ENCODE measurements around the gene PREX1. TPM values are rescaled to one million over a fixed set of nuclear protein-coding genes. Genes with fewer than 3 reads are reported as not detected.

PREX1 gene
- total RNA-seq, 1 donor from 2014 or later, result 66.0 TPM

DNA sequence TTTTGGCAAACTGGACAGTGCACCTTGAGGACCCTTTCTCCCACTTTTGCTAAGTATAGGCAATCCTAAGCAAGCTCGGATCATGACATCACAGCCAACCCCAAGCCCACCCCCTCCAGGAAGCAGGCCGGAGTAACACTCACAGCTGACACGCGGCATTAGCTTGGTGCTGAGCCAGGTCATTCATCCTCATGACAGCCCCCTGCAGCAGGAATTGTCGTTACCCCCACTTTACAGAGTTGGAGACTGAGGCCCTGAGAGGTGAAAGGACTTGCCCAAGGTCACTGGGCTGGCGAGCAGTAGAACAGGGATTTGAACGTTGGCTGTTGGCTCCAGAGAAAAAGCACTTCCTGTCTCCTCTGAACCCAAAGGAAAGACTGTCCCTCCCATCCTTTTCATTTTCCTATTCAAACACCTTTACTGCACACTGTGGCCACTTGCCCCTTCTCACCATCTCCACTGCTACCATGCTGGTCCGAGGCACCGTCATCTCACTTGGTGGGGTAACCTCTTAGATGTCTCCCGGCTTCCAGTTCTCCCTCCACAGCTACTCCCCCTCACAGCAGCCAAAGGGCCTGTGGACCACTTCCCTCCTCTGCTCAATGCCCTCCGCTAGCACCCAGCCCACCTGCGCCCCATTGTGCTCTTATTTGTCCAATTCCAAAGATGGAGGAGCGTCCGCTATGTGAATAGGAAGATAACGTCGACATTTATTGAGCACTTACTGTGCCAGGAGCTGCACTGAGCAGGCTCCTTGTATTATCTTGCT, 84.7 kb downstream of the PREX1 start:
- Histone ChIP-seq H3K27me3 (no peaks in the 10 kb centered on the region), H3K36me3 (no peaks in the 10 kb centered on the region), H3K4me3 (no peak overlapping the region), H3K27ac (no peak overlapping the region), H3K4me1 (peaks cover 11% of the 10 kb centered on the region), H3K9me3 (no peaks in the 10 kb centered on the region)
- intact Hi-C loops (cut with DNase I), result no loop called here
- DNase-seq (no peak), ATAC-seq (no peak)
- TF ChIP-seq, protein P1, sequence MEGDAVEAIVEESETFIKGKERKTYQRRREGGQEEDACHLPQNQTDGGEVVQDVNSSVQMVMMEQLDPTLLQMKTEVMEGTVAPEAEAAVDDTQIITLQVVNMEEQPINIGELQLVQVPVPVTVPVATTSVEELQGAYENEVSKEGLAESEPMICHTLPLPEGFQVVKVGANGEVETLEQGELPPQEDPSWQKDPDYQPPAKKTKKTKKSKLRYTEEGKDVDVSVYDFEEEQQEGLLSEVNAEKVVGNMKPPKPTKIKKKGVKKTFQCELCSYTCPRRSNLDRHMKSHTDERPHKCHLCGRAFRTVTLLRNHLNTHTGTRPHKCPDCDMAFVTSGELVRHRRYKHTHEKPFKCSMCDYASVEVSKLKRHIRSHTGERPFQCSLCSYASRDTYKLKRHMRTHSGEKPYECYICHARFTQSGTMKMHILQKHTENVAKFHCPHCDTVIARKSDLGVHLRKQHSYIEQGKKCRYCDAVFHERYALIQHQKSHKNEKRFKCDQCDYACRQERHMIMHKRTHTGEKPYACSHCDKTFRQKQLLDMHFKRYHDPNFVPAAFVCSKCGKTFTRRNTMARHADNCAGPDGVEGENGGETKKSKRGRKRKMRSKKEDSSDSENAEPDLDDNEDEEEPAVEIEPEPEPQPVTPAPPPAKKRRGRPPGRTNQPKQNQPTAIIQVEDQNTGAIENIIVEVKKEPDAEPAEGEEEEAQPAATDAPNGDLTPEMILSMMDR (IDR thresholded peaks at IDR 0.05), result no peak

DNA sequence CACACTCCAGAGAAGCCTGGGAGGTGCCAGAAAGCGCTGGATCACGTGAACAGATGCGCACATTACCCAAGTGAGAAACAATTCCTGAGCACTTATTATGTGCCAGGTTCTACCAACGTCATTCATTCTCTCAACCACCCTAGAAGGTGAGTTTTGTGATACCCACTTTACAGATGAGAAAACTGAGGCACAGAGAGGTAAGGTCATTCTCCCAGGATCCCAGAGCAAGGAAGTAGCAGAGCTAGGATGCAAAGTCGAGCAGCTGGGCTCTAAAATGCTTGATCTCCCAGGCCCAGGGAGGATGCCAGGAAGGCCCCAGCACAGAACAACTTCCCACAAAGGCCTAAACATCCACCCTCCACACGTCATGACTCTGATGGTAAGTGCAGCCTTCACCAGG, 85.6 kb downstream of the PREX1 start:
- H3K4me3 ChIP-seq, result no peak overlapping the region
- H3K27ac ChIP-seq, result no peak overlapping the region
- ATAC-seq (no peak), DNase-seq (no peak)
- TF ChIP-seq, protein P1 (IDR thresholded peaks at IDR 0.05), result no peak
- peaks cover 14% of the 10 kb centered on the region for H3K4me1 ChIP-seq
- no peaks in the 10 kb centered on the region for H3K9me3 ChIP-seq
- H3K27me3 ChIP-seq, result no peaks in the 10 kb centered on the region
- no peaks in the 10 kb centered on the region for H3K36me3 ChIP-seq
- intact Hi-C loops (cut with DNase I), result no loop called here

DNA sequence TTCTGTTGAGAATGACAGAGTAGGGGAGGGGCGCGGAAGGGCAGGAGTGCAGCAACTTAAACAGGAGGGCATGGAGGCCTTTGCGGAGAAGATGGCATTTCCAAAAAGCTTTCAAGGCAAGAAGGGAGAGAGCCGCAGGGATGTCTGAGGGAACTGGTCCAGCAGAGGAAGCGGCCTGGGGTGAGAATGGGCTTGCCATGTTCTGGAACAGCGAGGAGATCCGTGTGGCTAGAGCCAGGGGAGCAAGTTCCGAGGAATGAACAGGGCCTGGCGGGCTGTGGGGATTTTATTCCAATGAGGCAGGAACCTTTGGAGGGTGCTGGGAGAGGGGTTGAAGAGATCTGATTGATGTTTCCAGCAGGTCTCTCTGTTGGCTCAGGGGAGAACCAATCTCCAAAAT, 86.1 kb downstream of the PREX1 start:
- Histone ChIP-seq H3K4me1 (peaks cover 14% of the 10 kb centered on the region), H3K27ac (no peak overlapping the region), H3K9me3 (no peaks in the 10 kb centered on the region), H3K4me3 (no peak overlapping the region), H3K27me3 (no peaks in the 10 kb centered on the region), H3K36me3 (no peaks in the 10 kb centered on the region)
- ATAC-seq (no peak), DNase-seq (no peak)
- intact Hi-C loops (cut with DNase I), result no loop called here
- TF ChIP-seq, protein P1 (IDR thresholded peaks at IDR 0.05), result no peak

DNA sequence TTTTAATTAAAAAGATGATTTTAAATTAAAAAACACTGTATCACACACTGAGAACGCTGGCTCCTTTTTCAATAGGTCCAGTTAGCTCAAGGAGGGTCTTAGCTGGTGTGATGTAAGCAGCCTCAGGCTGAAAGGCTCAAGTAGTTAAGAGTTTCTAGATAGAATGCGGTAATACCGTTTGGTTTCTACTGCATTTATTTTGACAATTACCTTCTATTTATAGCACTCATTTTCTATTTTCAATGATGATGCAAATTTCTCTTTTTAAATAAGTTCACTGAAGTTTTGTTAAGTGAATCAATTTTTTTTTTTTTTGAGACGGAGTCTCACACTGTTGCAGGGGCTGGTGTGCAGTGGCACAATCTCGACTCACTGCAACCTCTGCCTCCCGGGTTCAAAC, 87.1 kb downstream of the PREX1 start:
- intact Hi-C loops (cut with DNase I), result no loop called here
- Histone ChIP-seq H3K4me3 (no peak overlapping the region), H3K4me1 (peaks cover 14% of the 10 kb centered on the region), H3K27me3 (no peaks in the 10 kb centered on the region), H3K36me3 (no peaks in the 10 kb centered on the region), H3K9me3 (no peaks in the 10 kb centered on the region), H3K27ac (no peak overlapping the region)
- no peak for ATAC-seq
- TF ChIP-seq, protein P1 (IDR thresholded peaks at IDR 0.05), result no peak
- DNase-seq, result no peak

DNA sequence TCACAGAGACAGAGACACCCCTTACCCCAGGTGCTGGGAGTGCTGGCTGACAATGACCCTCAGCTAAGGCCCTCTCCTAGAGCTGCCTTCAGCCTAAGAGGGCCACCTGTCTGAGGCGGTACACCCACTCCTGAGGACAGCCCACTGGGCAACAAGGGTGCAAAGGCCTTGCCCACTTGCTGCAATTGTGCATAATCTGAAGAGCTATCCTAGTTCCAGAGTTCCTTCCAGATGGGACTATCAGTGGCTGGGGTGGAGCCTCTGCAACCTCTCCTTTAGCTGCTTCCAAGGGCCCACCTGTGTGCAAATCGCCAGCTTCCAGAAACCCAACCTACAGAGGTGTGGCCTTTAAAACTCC, 87.5 kb downstream of the PREX1 start:
- H3K4me3 ChIP-seq, result no peak overlapping the region
- H3K4me1 ChIP-seq, result peaks cover 14% of the 10 kb centered on the region
- H3K27me3 ChIP-seq, result no peaks in the 10 kb centered on the region
- no peak for ATAC-seq
- no peaks in the 10 kb centered on the region for H3K9me3 ChIP-seq
- no peak for DNase-seq
- H3K36me3 ChIP-seq, result no peaks in the 10 kb centered on the region
- TF ChIP-seq, protein P1 (IDR thresholded peaks at IDR 0.05), result no peak
- no peak overlapping the region for H3K27ac ChIP-seq
- intact Hi-C loops (cut with DNase I), result no loop called here

Measured in upper lobe of right lung (tissue), 1 donor.